ENCODE results near the gene PDK4.
"Not testable (repeated sequence)": the region's sequence is repeated elsewhere in the genome, so short reads cannot be mapped to it uniquely, and the experiment has no call there.

PDK4 gene

GRCh38 chr7:95596198-95597063, at the start of gene PDK4:
TSS of gene PDK4 (minus strand) at chr7:95596516. CDS start at chr7:95596293, 223 bp downstream.
- no peak for DNase-seq

GRCh38 chr7:95642173-95642572, 45.9 kb upstream of the PDK4 start:
- no peak for DNase-seq

- DNase-seq, result no peak
These were observed 40.0 kb upstream of the PDK4 start for GRCh38 chr7:95636140-95636940.

- DNase-seq, result no peak
These were observed 36.3 kb upstream of the PDK4 start for GRCh38 chr7:95632609-95633008.

DNA sequence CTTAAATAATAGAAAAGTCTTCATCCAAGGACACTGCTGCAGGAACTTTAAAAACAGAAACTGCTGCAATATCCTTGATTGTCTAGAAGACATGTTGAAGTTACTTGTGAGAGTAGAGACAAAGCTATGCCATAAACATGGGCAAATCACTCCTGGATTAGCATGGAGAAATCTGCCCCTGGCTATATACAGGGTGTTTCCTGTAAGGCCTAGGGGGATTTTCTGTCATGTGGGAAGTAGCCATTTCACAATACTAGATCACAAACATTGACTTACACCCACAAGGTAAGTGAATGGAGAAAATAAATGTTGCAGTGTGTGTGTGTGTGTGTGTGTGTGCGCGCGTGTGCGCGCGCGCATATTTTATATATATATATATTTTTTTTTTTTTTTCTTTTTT, 35.2 kb upstream of the PDK4 start:
- no peak for DNase-seq

DNA sequence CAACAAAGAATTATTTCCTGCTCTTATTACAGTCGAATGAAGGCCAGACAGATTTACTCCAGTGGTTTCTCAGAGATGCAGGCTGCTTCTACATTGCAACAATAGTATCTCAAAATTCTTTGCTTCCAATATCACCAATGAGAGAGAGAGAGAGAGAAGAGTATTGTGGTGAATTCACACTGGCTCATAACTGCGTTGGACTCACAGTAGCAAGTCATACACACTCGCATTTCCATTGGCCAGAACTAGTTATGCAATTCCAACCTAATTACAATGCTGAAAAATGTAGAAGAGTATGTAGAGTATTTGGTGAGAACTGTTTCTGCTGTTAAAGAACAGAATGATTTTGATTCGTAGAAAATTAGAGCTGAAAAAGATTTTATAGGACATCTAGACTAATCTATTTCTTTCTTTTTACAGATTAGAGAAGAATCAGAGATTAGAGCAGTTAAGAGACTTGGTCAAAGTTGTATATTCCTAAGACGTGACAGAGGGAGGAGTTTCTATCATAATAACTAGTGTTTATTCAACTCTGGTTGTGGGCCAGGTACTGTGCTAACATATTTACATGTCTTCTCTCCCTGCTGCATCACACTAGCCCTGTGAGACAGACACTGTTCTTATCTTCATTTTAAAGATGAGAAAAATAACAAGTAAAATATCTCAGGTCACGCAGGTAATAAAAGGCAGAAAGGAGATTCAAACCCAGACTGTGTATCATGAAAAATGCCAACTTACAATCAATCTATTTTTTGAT, 34.6 kb upstream of the PDK4 start:
- DNase-seq, result no peak

DNA sequence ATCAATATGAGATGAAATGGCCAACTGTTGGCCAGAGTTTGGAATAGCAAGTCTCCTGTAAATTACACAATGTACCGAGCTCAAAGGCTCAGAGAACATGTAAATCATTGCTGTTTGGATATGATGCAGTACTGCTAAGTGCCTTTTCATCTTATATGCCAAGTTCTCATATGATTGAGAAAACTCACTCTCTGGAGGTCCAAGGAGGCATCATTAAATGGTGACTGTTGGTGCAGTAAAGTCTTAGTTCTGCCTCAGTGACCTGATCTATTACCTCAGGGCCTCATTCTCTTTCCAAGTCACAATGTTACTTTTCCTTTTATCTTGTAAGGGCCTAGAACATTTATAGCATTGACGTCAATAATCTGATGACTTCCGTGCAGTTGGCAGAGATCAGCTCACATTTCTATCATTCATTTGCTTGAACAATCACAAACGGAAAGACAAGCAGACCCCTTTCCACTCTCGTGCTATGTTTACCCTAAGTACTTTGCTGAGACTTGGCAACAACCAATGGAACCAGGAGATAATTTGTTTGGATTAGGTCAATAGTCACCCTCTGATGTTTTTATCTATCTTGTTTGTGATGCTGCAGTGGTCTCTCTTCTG, 32.6 kb upstream of the PDK4 start:
- no peak for DNase-seq

GRCh38 chr7:95623788-95624187, 27.5 kb upstream of the PDK4 start:
- DNase-seq, result no peak

DNA sequence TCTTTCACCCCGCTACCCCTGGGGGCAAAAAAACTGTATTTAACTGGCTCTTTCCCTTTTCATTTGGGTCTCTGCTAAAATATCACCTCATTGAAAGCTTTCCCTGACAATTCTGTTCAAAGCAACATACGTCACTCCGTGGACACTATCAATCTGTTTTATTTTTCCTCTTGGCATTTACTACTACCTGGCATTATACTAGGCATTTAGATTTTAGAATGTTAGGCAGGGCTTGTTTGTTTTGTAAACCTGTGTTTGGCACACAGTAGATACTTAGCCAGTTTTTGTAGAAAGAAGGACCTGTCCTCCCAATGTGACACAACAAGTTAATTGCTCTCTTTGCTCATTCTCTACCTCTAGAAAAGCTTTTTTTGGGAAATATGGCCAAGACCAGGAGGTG, 26.5 kb upstream of the PDK4 start:
- DNase-seq, result no peak

DNA sequence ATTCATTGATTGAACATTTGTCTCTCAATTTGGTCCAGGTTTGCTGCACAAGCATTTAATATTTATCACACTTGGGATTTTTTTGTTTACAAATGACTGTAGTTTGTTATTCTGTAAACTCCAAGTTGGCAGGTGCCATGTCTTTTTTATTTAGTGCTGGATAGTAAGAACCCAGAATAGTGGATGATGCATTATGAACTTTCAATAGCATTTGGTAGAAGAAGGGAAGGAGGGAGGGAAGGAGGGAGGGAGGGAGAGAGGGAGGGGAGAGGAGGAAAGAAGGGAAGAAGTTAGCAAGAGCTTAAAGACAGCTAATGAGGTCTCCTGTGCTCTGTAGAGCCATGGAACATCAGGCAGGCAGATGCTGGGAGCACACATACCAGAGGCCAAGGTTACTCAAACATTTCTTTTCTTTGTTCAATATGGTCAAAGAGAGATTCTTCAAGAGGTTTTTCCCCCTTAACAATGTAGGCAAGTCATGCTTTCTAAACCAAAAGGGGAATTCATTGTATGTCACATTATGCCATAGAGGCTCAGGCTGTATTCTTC, 25.8 kb upstream of the PDK4 start:
- DNase-seq, result no peak

- DNase-seq, result no peak
These were observed 25.1 kb upstream of the PDK4 start for GRCh38 chr7:95621404-95621803.

DNA sequence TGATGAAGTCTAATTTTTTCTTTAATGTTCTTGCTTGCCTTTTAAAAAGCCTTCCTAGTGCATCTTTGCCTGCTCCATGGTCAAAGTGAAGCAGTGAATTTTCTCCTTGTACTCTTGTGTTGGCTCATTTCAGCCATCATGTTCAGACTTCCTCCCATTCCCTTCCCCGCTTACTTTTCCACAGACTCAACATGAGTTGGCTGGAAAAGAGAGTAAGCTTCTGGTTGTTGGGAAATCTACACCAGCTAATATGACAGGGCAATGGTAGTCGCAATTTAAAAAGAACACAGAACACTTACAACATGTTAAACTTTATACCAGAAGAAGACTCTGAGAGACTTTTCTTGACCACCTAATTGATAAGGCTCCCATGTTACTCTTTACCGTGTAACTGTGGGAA, 24.3 kb upstream of the PDK4 start:
- DNase-seq, result no peak

DNA sequence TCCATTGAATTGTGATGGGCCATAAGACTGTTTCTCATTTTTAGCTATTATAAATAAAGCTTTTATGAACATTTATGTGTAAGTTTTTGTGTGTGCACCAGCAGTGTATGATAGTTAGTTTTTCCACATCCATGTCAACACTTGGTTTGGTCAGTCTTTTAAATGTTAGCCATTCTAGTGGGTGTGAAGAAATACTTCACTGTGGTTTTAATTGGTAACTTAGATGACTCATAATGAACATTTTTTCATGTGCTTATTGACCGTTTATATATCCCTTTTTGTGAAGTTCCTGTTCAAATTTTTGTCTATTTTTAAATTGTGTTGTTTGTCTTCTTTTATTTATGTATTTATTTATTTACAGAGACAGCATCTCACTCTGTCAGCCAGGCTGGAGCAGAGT, 23.6 kb upstream of the PDK4 start:
- DNase-seq, result no peak

GRCh38 chr7:95619517-95619916, 23.2 kb upstream of the PDK4 start:
- DNase-seq, result no peak

DNA sequence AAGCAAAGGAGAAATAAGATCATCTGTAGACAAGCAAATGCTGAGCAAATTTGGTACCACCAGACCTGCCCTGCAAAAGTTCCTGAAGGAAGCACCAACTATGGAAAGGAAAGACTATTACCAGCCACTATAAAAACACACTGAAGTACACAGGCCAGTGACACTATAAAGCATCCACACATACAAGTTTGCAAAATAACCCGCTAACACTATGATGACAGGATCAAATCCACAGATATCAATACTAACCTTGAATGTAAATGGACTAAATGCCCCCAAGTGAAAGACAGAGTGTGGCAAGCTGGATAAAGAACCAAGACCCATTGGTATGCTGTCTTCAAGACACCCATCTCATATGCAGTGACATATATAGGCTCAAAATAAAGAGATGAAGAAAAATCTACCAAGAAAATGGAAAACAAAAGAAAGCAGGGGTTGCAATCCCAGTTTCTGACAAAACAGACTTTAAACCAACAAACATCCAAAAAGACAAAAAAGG, 18.2 kb upstream of the PDK4 start:
- DNase-seq, result no peak

GRCh38 chr7:95611224-95611623, 14.9 kb upstream of the PDK4 start:
- no peak for DNase-seq

- DNase-seq, result no peak
These were observed 13.1 kb upstream of the PDK4 start for GRCh38 chr7:95609277-95609971.

- no peak for DNase-seq
These were observed 12.2 kb upstream of the PDK4 start for GRCh38 chr7:95608359-95609173.

DNA sequence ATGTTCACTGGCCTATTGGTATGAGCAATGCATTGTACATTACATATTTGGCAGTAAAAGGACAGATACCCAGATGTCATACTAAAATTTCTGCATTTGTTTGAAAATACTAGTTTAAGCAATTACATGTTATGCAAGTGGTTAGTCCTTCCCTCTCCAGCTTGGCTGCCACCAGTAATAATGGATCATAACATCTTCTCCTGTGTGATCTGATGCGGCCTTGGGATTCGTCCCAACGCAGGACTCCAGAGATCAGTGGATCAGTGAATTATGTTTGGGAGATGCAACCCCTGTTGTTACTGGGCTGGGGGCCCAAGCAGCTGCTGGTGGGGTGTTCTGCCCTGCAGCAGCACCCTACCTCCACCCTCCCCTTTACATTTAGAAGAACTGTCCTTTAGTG, 11.2 kb upstream of the PDK4 start:
- no peak for DNase-seq

GRCh38 chr7:95605275-95605674, 9.0 kb upstream of the PDK4 start:
- no peak for DNase-seq

GRCh38 chr7:95604811-95605210, 8.5 kb upstream of the PDK4 start:
- DNase-seq, result not testable (repeated sequence)
